Astrocyte of the cerebellum (primary cell): ENCODE results near the gene FBXO38.

Source experiments
- DNase-seq: peaks from one replicate; pipeline ENCODE4 v3.0.0-alpha.2; 2011; ENCODE audit warnings: low read depth
- H3K4me3 ChIP-seq: 2 replicates; pipeline ENCODE4 v1.5.1; 2011; ENCODE audit warnings: mild to moderate bottlenecking, low read depth, low read length, moderate library complexity
- in situ Hi-C: cut with HindIII; loops from 2 replicates; pipeline ENCODE4 v1.10.0; 2017; ENCODE audit warnings: low sequenced_read_pairs
- TF ChIP-seq, protein P1 (sequence below): IDR thresholded peaks from 2 replicates; pipeline ENCODE4 v1.5.1; 2012; ENCODE audit warnings: low read length, low read depth, moderate library complexity, mild to moderate bottlenecking; ENCODE audit errors: missing control alignments

Gene FBXO38

DNA sequence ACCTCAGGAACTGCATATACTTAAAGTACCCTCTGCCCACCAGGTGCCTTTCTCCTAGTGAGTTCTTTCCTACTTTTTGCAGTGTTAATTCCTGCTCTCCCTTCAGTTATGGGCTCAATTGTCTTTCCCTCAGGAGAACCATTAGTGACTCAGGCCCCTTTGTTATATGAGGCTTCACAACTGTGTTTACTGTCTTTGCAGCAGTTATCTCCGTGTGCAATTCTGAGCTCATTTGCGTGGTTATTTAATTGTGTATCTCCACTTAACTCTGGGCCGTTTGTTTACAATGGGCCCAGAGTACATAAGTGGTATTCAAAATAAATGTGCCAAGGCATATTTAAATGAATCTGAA lies 9.6 kb downstream of the FBXO38 start:
- in situ Hi-C loops = loop anchor here (5.0 kb wide), 1 partner anchor 54 kb away; no protein-coding TSS in a partner anchor
- TF ChIP-seq, protein P1, sequence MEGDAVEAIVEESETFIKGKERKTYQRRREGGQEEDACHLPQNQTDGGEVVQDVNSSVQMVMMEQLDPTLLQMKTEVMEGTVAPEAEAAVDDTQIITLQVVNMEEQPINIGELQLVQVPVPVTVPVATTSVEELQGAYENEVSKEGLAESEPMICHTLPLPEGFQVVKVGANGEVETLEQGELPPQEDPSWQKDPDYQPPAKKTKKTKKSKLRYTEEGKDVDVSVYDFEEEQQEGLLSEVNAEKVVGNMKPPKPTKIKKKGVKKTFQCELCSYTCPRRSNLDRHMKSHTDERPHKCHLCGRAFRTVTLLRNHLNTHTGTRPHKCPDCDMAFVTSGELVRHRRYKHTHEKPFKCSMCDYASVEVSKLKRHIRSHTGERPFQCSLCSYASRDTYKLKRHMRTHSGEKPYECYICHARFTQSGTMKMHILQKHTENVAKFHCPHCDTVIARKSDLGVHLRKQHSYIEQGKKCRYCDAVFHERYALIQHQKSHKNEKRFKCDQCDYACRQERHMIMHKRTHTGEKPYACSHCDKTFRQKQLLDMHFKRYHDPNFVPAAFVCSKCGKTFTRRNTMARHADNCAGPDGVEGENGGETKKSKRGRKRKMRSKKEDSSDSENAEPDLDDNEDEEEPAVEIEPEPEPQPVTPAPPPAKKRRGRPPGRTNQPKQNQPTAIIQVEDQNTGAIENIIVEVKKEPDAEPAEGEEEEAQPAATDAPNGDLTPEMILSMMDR = no peak
- DNase-seq = no peak
- H3K4me3 ChIP-seq = no peak overlapping the region

DNA sequence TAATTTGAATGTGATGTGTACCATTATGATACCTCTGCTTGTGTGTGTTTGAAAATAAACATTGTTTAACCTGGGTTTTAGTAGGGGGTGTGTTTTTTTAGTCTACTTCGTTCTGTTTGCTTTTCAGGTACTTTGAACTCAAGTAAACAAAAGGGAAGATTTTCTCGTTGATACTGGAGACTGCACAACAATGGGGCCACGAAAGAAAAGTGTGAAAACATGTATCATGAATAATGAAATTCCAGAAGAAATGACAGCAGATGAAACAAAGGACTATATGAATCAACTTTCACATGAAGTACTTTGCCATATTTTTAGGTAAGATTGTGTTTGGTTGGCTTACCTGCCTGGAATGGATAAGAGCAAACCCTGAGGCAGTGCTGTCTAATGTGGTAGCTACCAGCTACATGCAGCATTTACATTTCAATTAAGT lies 10.8 kb downstream of the FBXO38 start:
- in situ Hi-C loops = loop anchor here (5.0 kb wide), 1 partner anchor 53 kb away; no protein-coding TSS in a partner anchor
- TF ChIP-seq, protein P1 = no peak
- H3K4me3 ChIP-seq = no peak overlapping the region
- no peak for DNase-seq

DNA sequence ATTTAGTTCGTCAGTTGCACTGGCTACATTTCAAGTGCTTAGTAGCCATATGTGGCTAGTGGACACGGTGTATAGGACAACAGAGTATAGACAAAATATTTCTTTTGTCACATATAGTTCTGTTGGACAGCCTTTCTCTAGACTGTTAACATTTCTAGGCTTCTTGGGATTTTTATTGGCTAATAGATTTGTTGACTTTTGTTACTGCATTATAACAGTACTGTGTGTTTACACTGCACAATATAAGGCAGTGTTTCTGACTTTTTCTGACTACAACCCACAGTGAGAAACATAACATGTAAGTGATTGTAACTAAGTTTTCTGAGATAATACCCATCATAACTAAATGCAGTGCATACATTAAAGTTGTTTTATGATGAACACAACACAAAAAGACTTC lies 11.3 kb downstream of the FBXO38 start:
- TF ChIP-seq, protein P1 = no peak
- no peak overlapping the region for H3K4me3 ChIP-seq
- in situ Hi-C loops = no loop called here
- no peak for DNase-seq

DNA sequence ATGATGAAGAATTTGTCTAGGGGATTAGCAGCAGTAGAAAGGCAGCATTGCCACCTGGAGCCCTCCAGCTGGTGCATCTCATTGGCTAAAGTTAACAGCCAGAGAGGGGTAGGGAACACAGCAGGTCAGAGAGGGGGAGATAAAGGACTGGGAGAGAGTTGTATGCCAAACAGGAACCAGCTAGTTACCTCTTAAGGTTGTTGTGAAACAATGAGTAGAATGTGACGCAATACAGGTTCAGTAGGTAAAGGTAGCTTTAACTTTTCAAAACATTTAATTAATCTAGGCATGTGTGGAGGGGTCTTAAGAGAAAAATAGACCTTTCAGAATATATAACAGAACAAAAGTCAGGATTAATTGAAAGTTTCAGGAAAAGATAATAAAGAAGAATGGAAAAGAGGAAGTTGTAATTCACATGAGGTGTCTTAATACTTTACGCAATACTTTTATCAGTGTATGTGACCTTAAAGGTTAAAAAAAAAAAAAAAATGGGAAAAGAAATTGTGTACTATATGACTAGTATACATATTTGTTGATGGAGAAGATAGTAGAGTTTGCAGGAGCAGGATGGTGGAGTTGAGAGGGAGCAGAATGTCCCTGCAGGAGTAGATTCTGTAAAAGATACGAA lies 14.3 kb downstream of the FBXO38 start:
- H3K4me3 ChIP-seq = no peak overlapping the region
- no peak for DNase-seq
- TF ChIP-seq, protein P1 = no peak
- in situ Hi-C loops = no loop called here

DNA sequence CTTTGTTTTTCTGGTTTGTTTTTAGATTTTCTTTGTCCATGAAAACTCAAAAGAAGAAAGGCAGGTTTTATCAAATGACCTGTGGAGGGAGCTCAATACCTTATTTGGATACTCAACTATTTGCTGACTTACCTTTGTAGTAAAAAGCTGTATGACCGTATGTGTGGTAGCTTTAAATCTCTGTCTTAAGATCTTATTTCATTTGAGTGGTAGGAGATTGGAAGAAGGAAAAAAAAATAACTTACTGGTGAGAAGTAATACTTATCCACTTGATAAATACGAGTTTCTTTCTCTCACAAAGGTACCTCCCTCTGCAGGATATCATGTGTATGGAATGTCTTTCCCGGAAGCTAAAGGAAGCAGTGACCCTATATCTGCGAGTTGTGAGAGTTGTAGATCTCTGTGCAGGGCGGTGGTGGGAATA lies 15.0 kb downstream of the FBXO38 start:
- H3K4me3 ChIP-seq = no peak overlapping the region
- DNase-seq = no peak
- in situ Hi-C loops = no loop called here
- TF ChIP-seq, protein P1 = no peak

DNA sequence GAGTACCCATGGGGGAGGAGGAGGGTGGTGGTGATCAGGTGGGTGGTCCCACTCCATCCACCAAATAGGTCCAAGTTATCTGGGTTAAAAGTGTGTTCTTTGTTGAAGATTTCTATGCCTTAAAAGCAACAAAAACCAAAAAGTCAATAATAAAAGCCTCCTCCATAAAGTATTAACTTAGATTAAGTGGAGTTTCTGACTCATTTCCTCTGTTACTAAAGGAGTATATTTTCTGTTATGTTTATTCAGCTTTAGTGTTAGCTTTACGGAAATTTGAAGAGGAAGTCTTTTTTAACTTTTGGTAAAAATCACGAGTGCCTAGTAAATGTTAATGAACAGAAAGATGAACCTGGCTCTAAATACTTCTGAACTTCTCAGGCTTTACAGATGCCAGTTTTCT lies 17.8 kb downstream of the FBXO38 start:
- in situ Hi-C loops = no loop called here

More for the DNA sequence above, 17.8 kb downstream of the FBXO38 start:
- TF ChIP-seq, protein P1 = no peak
- DNase-seq = no peak
- H3K4me3 ChIP-seq = no peak overlapping the region
